GM10266 (cell line): ENCODE data around the gene SGCA.

Experiments used
- DNase-seq: peaks from one replicate; pipeline ENCODE4 v3.0.0; 2012; ENCODE audit errors: extremely low spot score
- TF ChIP-seq, protein P1 (sequence below): IDR thresholded peaks from 2 replicates; pipeline ENCODE4 v1.5.1; 2012; ENCODE audit warnings: mild to moderate bottlenecking, low read depth; ENCODE audit not compliant: control insufficient read depth, insufficient read depth; ENCODE audit errors: missing control alignments

SGCA gene

DNA sequence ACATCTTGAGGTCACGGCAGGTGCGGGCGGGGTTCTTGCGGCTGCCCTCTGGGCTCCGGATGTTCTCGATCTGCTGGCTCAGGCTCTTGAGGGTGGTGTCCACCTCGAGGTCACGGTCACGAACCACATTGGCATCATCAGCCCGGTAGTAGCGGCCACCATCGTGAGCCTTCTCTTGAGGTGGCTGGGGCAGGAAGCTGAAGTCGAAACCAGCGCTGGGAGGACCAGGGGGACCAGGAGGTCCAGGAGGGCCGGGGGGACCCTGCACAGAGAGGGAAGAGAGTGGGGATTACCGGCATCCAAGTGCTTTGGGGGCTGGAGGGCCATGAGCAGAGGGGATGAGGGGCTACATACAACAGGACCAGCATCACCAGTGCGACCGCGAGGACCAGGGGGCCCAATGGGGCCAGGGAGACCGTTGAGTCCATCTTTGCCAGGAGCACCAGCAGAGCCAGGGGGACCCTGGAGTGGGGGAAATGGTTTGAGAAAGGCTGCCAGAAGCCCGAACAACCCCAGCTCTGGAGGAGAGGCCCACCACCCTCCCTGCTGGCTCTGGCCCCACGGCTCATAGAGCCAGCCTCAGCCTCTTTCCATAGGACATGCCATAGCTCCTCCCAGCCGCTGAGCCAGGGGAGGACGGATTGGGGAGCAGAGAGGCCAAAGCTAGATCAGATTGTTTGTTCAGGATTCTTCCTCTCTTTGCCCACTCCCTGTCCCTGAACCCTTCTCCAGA, 21.0 kb downstream of the SGCA start:
- TF ChIP-seq, protein P1, sequence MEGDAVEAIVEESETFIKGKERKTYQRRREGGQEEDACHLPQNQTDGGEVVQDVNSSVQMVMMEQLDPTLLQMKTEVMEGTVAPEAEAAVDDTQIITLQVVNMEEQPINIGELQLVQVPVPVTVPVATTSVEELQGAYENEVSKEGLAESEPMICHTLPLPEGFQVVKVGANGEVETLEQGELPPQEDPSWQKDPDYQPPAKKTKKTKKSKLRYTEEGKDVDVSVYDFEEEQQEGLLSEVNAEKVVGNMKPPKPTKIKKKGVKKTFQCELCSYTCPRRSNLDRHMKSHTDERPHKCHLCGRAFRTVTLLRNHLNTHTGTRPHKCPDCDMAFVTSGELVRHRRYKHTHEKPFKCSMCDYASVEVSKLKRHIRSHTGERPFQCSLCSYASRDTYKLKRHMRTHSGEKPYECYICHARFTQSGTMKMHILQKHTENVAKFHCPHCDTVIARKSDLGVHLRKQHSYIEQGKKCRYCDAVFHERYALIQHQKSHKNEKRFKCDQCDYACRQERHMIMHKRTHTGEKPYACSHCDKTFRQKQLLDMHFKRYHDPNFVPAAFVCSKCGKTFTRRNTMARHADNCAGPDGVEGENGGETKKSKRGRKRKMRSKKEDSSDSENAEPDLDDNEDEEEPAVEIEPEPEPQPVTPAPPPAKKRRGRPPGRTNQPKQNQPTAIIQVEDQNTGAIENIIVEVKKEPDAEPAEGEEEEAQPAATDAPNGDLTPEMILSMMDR: no peak
- no peak for DNase-seq

- no peak for DNase-seq
- TF ChIP-seq, protein P1: no peak
Observed at GRCh38 chr17:50187394-50187725, 21.6 kb downstream of the SGCA start.

DNA sequence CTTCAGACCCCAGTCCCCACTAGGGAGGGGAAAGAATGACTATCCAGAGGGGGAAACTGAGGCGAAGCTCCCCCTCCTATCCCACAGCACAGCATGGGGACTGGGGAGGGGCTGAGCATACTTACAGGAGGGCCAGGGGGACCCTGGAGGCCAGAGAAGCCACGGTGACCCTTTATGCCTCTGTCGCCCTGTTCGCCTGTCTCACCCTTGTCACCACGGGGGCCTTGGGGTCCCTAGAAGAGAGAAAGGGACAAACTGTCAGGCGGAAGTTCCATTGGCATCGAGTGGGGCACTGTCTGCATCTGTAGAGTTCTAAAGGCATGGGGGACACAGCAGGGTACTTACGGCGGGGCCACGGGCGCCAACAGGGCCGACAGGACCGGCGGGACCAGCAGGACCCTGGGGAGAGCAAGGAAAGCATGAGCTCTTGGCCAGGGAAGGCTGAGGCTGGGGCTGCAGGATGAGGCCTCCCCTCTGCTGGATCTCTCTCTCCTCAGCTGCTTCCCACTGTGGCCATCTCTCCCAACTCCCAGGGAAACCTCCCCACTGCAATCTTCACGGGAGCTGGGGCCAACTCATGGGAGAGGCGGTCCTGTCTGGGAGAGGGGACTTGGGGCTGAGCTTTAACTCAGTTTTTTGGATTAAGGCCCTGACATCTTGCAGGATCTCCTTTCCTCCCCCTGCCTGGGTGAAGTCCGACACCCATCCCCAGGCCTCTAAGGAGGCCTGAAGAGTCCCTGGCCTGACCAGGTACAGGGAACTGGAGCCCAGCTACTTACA, 22.1 kb downstream of the SGCA start:
- no peak for DNase-seq
- TF ChIP-seq, protein P1: no peak

DNA sequence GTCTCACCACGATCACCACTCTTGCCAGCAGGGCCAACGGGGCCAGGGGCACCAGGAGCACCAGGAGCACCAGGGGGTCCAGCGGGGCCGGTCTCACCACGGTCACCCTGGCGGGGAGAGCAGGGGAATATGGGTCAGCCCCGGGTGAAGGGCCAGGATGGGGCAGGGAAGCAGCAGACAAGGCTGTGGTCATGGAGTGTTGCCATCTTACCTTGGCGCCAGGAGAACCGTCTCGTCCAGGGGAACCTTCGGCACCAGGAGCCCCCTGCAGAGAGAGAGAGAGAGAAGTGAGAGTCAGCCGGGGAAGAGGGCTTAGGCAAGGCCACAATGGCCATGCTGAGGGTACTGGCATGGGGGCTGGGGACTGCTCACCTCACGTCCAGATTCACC, 22.7 kb downstream of the SGCA start:
- no peak for DNase-seq
- TF ChIP-seq, protein P1: no peak

GRCh38 chr17:50188921-50189549, 23.2 kb downstream of the SGCA start:
- DNase-seq: no peak
- TF ChIP-seq, protein P1: no peak

DNA sequence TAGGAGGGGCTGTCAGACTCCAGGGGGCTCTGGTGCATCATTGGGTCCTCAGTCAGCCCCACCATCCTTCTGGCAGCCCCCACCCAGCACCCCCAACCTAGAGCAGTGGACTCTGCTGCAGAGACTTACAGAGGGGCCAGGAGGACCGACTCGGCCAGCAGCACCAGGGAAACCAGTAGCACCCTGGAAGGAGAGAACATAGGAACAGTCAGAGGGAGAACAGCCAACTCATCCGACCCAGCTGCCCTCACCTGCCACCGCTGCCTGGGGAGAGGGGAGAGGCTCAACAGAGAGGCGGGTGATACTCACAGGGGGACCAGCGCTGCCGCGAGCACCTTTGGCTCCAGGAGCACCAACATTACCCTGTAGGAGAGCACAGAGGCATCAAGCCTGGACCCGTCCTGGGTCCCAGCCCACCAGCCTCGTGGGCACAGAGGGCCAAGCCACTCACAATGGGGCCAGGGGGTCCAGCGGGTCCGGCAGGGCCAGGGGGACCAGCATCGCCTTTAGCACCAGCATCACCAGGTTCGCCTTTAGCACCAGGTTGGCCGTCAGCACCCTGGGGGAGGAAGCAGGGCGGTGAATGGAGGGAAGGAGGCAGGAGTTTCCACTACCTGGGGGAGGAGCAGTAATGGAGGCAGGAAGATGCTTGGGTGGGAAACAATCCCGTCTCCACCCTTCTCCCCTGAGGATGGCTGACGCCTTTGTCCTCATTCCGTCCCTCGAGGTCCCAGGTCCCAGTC, 23.9 kb downstream of the SGCA start:
- TF ChIP-seq, protein P1: no peak
- no peak for DNase-seq
